IMR-90 (cell line): ENCODE data around the gene IRF2BP2. TPM values are rescaled to one million over a fixed set of nuclear protein-coding genes. Genes with fewer than 3 reads are reported as not detected.

Experiments
- ATAC-seq: fragments of 200-7000 bp; cut with Tn5 transposase; 2 replicates; pipeline ENCODE4 v1.9.1; 2020; ENCODE audit warnings: low read depth, mild to moderate bottlenecking, moderate library complexity
- BruUV-seq: library from RNA; stranded (reverse); fragments of 400-500 nt; replicated peaks from 2 replicates; lab custom pipeline; 2021; lab: Mats Ljungman, UMichigan
- CTCF ChIA-PET: fragments of 300-600 bp; formaldehyde crosslinking; extraction: SDS; loops from one replicate; lab custom pipeline; 2021; ENCODE audit warnings: antibody characterized with exemption; lab: Yijun Ruan, JAX
- POLR2A ChIA-PET: fragments of 300-600 bp; sonication (Branson Sonifier 250); formaldehyde crosslinking; loops from one replicate; lab custom pipeline; 2022; ENCODE audit warnings: antibody characterized with exemption; ENCODE audit not compliant: unreplicated experiment; lab: Charles Lee
- DNase-seq: peaks from one replicate; pipeline ENCODE4 v3.0.0; 2013
- H2AFZ ChIP-seq: replicated peaks from 2 replicates; pipeline ENCODE3; 2013; ENCODE audit warnings: low read length, mild to moderate bottlenecking; ENCODE audit not compliant: poor library complexity
- H2AK5ac ChIP-seq: 2 replicates; pipeline ENCODE4 v1.6.1; 2013; ENCODE audit warnings: low read depth, low read length, inconsistent platforms
- H2AK9ac ChIP-seq: replicated peaks from 2 replicates; pipeline ENCODE3; 2013; ENCODE audit warnings: mild to moderate bottlenecking, low read depth, low read length, moderate library complexity; ENCODE audit not compliant: poor library complexity
- H2BK120ac ChIP-seq: 2 replicates; pipeline ENCODE4 v1.6.1; 2013; ENCODE audit warnings: low read depth, low read length, inconsistent platforms
- H2BK15ac ChIP-seq: 3 replicates; pipeline ENCODE4 v1.6.1; 2013; ENCODE audit warnings: low read depth, low read length, inconsistent platforms
- H2BK20ac ChIP-seq: 2 replicates; pipeline ENCODE4 v1.6.1; 2013; ENCODE audit warnings: low read depth, mild to moderate bottlenecking, inconsistent platforms, low read length, moderate library complexity
- H2BK5ac ChIP-seq: 2 replicates; pipeline ENCODE4 v1.6.1; 2013; ENCODE audit warnings: mild to moderate bottlenecking, low read depth, low read length, inconsistent platforms; ENCODE audit not compliant: poor library complexity, severe bottlenecking
- H3K14ac ChIP-seq: replicated peaks from 2 replicates; pipeline ENCODE4 v1.6.1; 2013; ENCODE audit warnings: low read depth, low read length, inconsistent platforms
- H3K18ac ChIP-seq: 2 replicates; pipeline ENCODE4 v1.6.1; 2013; ENCODE audit warnings: low read depth, low read length, control low read depth
- H3K23ac ChIP-seq: 2 replicates; pipeline ENCODE4 v1.6.1; 2013; ENCODE audit warnings: low read depth, low read length, inconsistent platforms
- H3K27ac ChIP-seq: 2 replicates; pipeline ENCODE4 v1.5.1; 2013; ENCODE audit warnings: mild to moderate bottlenecking, control low read depth, low read length; ENCODE audit not compliant: insufficient read depth
- H3K27me3 ChIP-seq: 2 replicates; pipeline ENCODE4 v1.6.1; 2013; ENCODE audit warnings: low read length; ENCODE audit not compliant: control insufficient read depth, insufficient read depth
- H3K36me3 ChIP-seq: 2 replicates; pipeline ENCODE4 v1.6.1; 2013; ENCODE audit warnings: low read length, mixed read lengths; ENCODE audit not compliant: control insufficient read depth, insufficient read depth
- H3K4ac ChIP-seq: 2 replicates; pipeline ENCODE4 v1.6.1; 2013; ENCODE audit warnings: low read depth, low read length, inconsistent platforms
- H3K4me1 ChIP-seq: 2 replicates; pipeline ENCODE4 v1.6.1; 2013; ENCODE audit warnings: low read length, mixed read lengths; ENCODE audit not compliant: control insufficient read depth, insufficient read depth
- H3K4me2 ChIP-seq: 2 replicates; pipeline ENCODE4 v1.6.1; 2013; ENCODE audit warnings: low read depth, mild to moderate bottlenecking, control low read depth, low read length, moderate library complexity
- H3K4me3 ChIP-seq: 2 replicates; pipeline ENCODE4 v1.5.1; 2013; ENCODE audit warnings: low read depth, mild to moderate bottlenecking, control low read depth, low read length, moderate library complexity; ENCODE audit not compliant: insufficient read depth
- H3K56ac ChIP-seq: 2 replicates; pipeline ENCODE4 v1.6.1; 2013; ENCODE audit warnings: low read length, inconsistent platforms; ENCODE audit not compliant: insufficient read depth; ENCODE audit errors: extremely low read depth
- H3K79me1 ChIP-seq, 2 experiments: 2 replicates each; pipeline ENCODE4 v1.6.1; 2013; ENCODE audit warnings: low read length in 2 of 2, inconsistent platforms in 1 of 2, low read depth in 1 of 2
- H3K9ac ChIP-seq: 2 replicates; pipeline ENCODE4 v1.6.1; 2013; ENCODE audit warnings: low read depth, low read length, control low read depth
- H3K9me1 ChIP-seq: 2 replicates; pipeline ENCODE4 v1.6.1; 2013; ENCODE audit warnings: low read length, inconsistent platforms; ENCODE audit not compliant: insufficient read depth
- H3K9me3 ChIP-seq: 2 replicates; pipeline ENCODE4 v1.6.1; 2013; ENCODE audit warnings: low read length; ENCODE audit not compliant: control insufficient read depth, insufficient read depth
- H4K20me1 ChIP-seq: 2 replicates; pipeline ENCODE4 v1.6.1; 2013; ENCODE audit warnings: low read length, inconsistent platforms; ENCODE audit not compliant: insufficient read depth
- H4K5ac ChIP-seq: 2 replicates; pipeline ENCODE4 v1.6.1; 2013; ENCODE audit warnings: mild to moderate bottlenecking, low read depth, low read length, control low read depth
- H4K8ac ChIP-seq, 2 experiments: 2 replicates each; pipeline ENCODE4 v1.6.1; 2013; ENCODE audit warnings: low read depth in 2 of 2, low read length in 2 of 2, control low read depth in 1 of 2, inconsistent platforms in 1 of 2
- H4K91ac ChIP-seq: 2 replicates; pipeline ENCODE4 v1.6.1; 2013; ENCODE audit warnings: low read depth, low read length, inconsistent platforms; ENCODE audit not compliant: insufficient read depth
- BHLHE40 ChIP-seq: fragments of 150-350 bp; IDR thresholded peaks from 2 replicates; pipeline ENCODE4 v1.6.1; 2016; ENCODE audit warnings: mild to moderate bottlenecking, low read depth, low read length
- NFE2L2 ChIP-seq: fragments of 150-350 bp; IDR thresholded peaks from 2 replicates; pipeline ENCODE4 v1.6.1; 2016; ENCODE audit warnings: low read depth, mild to moderate bottlenecking, low read length
- SMC3 ChIP-seq: fragments of 150-350 bp; IDR thresholded peaks from 2 replicates; pipeline ENCODE4 v1.6.1; 2016; ENCODE audit warnings: low read depth, mild to moderate bottlenecking, antibody characterized with exemption, low read length, moderate library complexity
- WGBS, 2 experiments: methylation state at CpG; one replicate each; pipeline versions ENCODE4 v1.1.5 to v1.1.7; 2013; ENCODE audit warnings: missing lambda C conversion rate in 2 of 2; ENCODE audit not compliant: insufficient read length in 1 of 2; ENCODE audit errors: extremely low coverage in 2 of 2; 5-methylcytosine and 5-hydroxymethylcytosine counted together
- dilution Hi-C: fragments of 300-500 bp; cut with HindIII; formaldehyde crosslinking; loops from one replicate; pipeline ENCODE4 v1.14.3; 2018; ENCODE audit warnings: low sequenced_read_pairs; ENCODE audit not compliant: unreplicated experiment
- in situ Hi-C: fragments of 300-500 bp; cut with MboI; formaldehyde crosslinking; loops from 3 replicates; pipeline ENCODE4 v1.14.3; 2019; ENCODE audit warnings: low sequenced_read_pairs, inconsistent platforms, mixed read lengths
- intact Hi-C: fragments of 100-400 bp; cut with micrococcal nuclease; formaldehyde crosslinking; loops from 2 replicates; pipeline ENCODE4 v1.10.0; 2022
- polyA plus RNA-seq, 3 experiments: library from polyadenylated mRNA; depleted of rRNA; stranded (reverse); fragments of >200 nt; gene quantifications; 2 replicates each; pipeline ENCODE4 v1.2.3, GENCODE V29; 2012; ENCODE audit warnings: low replicate concordance in 1 of 3
- total RNA-seq: library from RNA; depleted of rRNA; stranded (reverse); fragments of >200 nt; gene quantifications from 2 replicates; pipeline ENCODE4 v1.2.3, GENCODE V29; 2012

Gene IRF2BP2
- total and polyA plus RNA-seq, 2 of the 4 experiments (the other 2 are of a cell fraction), result 47.0 to 66.6 TPM

DNA sequence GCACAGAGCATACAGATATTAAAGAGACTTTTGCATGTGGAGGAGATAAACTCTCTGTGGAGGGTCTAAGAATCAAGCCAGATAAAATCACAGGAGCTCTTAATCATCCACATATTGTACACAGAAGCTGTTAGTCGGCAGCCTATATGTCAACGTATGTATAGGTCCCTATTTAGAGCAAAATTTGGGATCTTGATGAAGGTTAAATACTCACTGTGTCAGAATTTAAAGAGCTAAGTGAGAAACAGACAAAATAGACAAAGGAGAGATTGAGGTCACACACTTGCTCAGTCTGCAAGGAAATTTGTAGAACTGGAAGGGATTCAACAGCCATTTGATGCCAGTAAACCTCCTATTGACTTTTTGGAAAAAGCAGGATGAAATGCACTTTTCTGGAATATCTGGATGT, 4.1 kb upstream of the IRF2BP2 start:
- H4K20me1 ChIP-seq, result no peaks in the 10 kb centered on the region
- peak overlapping the region; percentile 51 for H3K14ac ChIP-seq
- no peak overlapping the region for H3K56ac ChIP-seq
- dilution Hi-C loops (no loop called here), intact Hi-C loops (loop anchor here (5.0 kb wide), 1 partner anchor 313 kb away; no protein-coding TSS in a partner anchor), in situ Hi-C loops (loop anchor here (5.0 to 25.0 kb wide), 4 partner anchors 108 to 468 kb away; no protein-coding TSS in a partner anchor)
- H3K9me1 ChIP-seq, result peaks cover 4% of the 10 kb centered on the region; the same call in 1 of the 2 replicates
- peak overlapping the region; percentile 31; the same call in 1 of the 2 replicates for H3K27ac ChIP-seq
- no peak overlapping the region for H2AK9ac ChIP-seq
- no peak overlapping the region for H3K4me3 ChIP-seq
- DNase-seq, result no peak
- TF ChIP-seq SMC3 (no peak), BHLHE40 (no peak), NFE2L2 (no peak)
- ATAC-seq, result no peak
- peak overlapping the region; percentile 15; the same call in 1 of the 2 replicates for H3K4me2 ChIP-seq
- H2AK5ac ChIP-seq, result no peak overlapping the region
- no peak overlapping the region for H2AFZ ChIP-seq
- BruUV-seq, result no TSS peak
- H3K4me1 ChIP-seq, result peaks cover 32% of the 10 kb centered on the region
- H2BK15ac ChIP-seq, result peak overlapping the region; percentile 46; the same call in 2 of the 3 replicates
- CTCF ChIA-PET, result interaction anchor here (0.6 to 1.9 kb wide), 2 partner anchors 109 to 349 kb away, joined by 3 to 7 read pairs; no protein-coding TSS in a partner anchor
- peak overlapping the region; percentile 75; the same call in 1 of the 2 replicates for H4K5ac ChIP-seq
- POLR2A ChIA-PET, result interaction anchor here (2.9 kb wide), 1 partner anchor 110 kb away, joined by 18 read pairs; no protein-coding TSS in a partner anchor
- no peaks in the 10 kb centered on the region for H3K9me3 ChIP-seq
- peak overlapping the region; percentile 85 for H2BK5ac ChIP-seq
- peak overlapping the region; percentile 23; the same call in 1 of the 2 replicates for H4K91ac ChIP-seq
- WGBS, 2 experiments, result 8% methylated on average over 2 of the region's 2 CpGs; no CpG with 5 or more reads in 1 of the 2 experiments
- peaks cover 0 to 13% of the 10 kb centered on the region in 2 experiments; a peak in 2 of 4 replicates for H3K79me1 ChIP-seq
- H2BK20ac ChIP-seq, result peak overlapping the region; percentile 55; the same call in 1 of the 2 replicates
- H3K23ac ChIP-seq, result peak overlapping the region; percentile 15; the same call in 1 of the 2 replicates
- peak overlapping the region; percentile 42 for H2BK120ac ChIP-seq
- peak overlapping the region in 1 of 2 experiments; percentile 35; a peak in 2 of 4 replicates for H4K8ac ChIP-seq
- peak overlapping the region; percentile 73 for H3K18ac ChIP-seq
- no peaks in the 10 kb centered on the region for H3K36me3 ChIP-seq
- H3K4ac ChIP-seq, result peak overlapping the region; percentile 7; the same call in 1 of the 2 replicates
- H3K27me3 ChIP-seq, result no peaks in the 10 kb centered on the region
- H3K9ac ChIP-seq, result peak overlapping the region; percentile 16; the same call in 1 of the 2 replicates
